Parathyroid adenoma (tissue), 2 donors: Measurements from ENCODE around the gene UBE2L5.
A peak's percentile ranks its signal among the peaks of the same experiment; 100 is the strongest.

Source experiments
- H2AFZ ChIP-seq: fragments of 300-600 bp; sonication (generic); one replicate; pipeline ENCODE4 v1.7.0; 2017; ENCODE audit warnings: antibody characterized with exemption, mild to moderate bottlenecking
- H3K27ac ChIP-seq: fragments of 300-600 bp; sonication (generic); one replicate; pipeline ENCODE4 v1.7.0; 2017
- H3K27me3 ChIP-seq: fragments of 300-600 bp; sonication (generic); one replicate; pipeline ENCODE4 v1.7.0; 2017; ENCODE audit warnings: low read length; ENCODE audit not compliant: control insufficient read depth, insufficient read depth
- H3K36me3 ChIP-seq: fragments of 300-600 bp; sonication (generic); one replicate; pipeline ENCODE4 v1.7.0; 2017; ENCODE audit warnings: low read length; ENCODE audit not compliant: control insufficient read depth, insufficient read depth
- H3K4me1 ChIP-seq: fragments of 300-600 bp; sonication (generic); one replicate; pipeline ENCODE4 v1.7.0; 2017; ENCODE audit warnings: control low read depth
- H3K4me2 ChIP-seq: fragments of 300-600 bp; sonication (generic); one replicate; pipeline ENCODE4 v1.7.0; 2017; ENCODE audit warnings: low read length
- H3K4me3 ChIP-seq: fragments of 300-600 bp; sonication (generic); one replicate; pipeline ENCODE4 v1.7.0; 2017; ENCODE audit warnings: low read depth, low read length
- H3K79me2 ChIP-seq: fragments of 300-600 bp; sonication (generic); one replicate; pipeline ENCODE4 v1.7.0; 2017; ENCODE audit warnings: control low read depth
- H3K9ac ChIP-seq: fragments of 300-600 bp; sonication (generic); one replicate; pipeline ENCODE4 v1.7.0; 2017; ENCODE audit warnings: mild to moderate bottlenecking
- H3K9me3 ChIP-seq: fragments of 300-600 bp; sonication (generic); one replicate; pipeline ENCODE4 v1.7.0; 2017; ENCODE audit warnings: low read length; ENCODE audit not compliant: control insufficient read depth
- CTCF ChIP-seq: fragments of 300-600 bp; sonication (generic); IDR thresholded peaks from one replicate; pipeline ENCODE4 v1.7.0; 2017; ENCODE audit warnings: antibody characterized with exemption, mild to moderate bottlenecking
- donor health status: primary hyperparathyroidism.

Gene UBE2L5

GRCh38 chr13:30408319-30409101 lies 13.8 kb upstream of the UBE2L5 start:
- Histone ChIP-seq H2AFZ (peak overlapping the region; percentile 89), H3K9me3 (peaks cover 2% of the 10 kb centered on the region), H3K4me1 (peaks cover 2% of the 10 kb centered on the region), H3K79me2 (no peaks in the 10 kb centered on the region), H3K27me3 (no peaks in the 10 kb centered on the region), H3K4me2 (peak overlapping the region; percentile 72), H3K27ac (peak overlapping the region; percentile 56), H3K36me3 (no peaks in the 10 kb centered on the region), H3K9ac (no peak overlapping the region), H3K4me3 (peak overlapping the region; percentile 37)
- peak; percentile 57 for TF ChIP-seq CTCF

- TF ChIP-seq CTCF, result no peak
- H3K4me3 ChIP-seq, result no peak overlapping the region
- H3K79me2 ChIP-seq, result no peaks in the 10 kb centered on the region
- peaks cover 2% of the 10 kb centered on the region for H3K9me3 ChIP-seq
- H3K4me1 ChIP-seq, result peaks cover 2% of the 10 kb centered on the region
- no peak overlapping the region for H3K9ac ChIP-seq
- no peak overlapping the region for H3K27ac ChIP-seq
- H3K4me2 ChIP-seq, result no peak overlapping the region
- H3K27me3 ChIP-seq, result no peaks in the 10 kb centered on the region
- no peak overlapping the region for H2AFZ ChIP-seq
- H3K36me3 ChIP-seq, result no peaks in the 10 kb centered on the region
Observed at GRCh38 chr13:30409886-30410704, 12.2 kb upstream of the UBE2L5 start.

GRCh38 chr13:30410705-30411125 lies 11.6 kb upstream of the UBE2L5 start:
- Histone ChIP-seq H3K27ac (no peak overlapping the region), H3K27me3 (no peaks in the 10 kb centered on the region), H3K4me2 (no peak overlapping the region), H3K4me1 (peaks cover 2% of the 10 kb centered on the region), H3K9me3 (peaks cover 2% of the 10 kb centered on the region), H3K36me3 (no peaks in the 10 kb centered on the region), H2AFZ (no peak overlapping the region), H3K4me3 (no peak overlapping the region), H3K9ac (no peak overlapping the region), H3K79me2 (no peaks in the 10 kb centered on the region)
- TF ChIP-seq CTCF, result no peak

GRCh38 chr13:30412346-30412745 lies 9.9 kb upstream of the UBE2L5 start:
- Histone ChIP-seq H3K9me3 (peaks cover 2% of the 10 kb centered on the region), H3K4me3 (no peak overlapping the region)
- TF ChIP-seq CTCF, result no peak

More at GRCh38 chr13:30412346-30412745, 9.9 kb upstream of the UBE2L5 start:
- Histone ChIP-seq H2AFZ (no peak overlapping the region), H3K27me3 (no peaks in the 10 kb centered on the region), H3K79me2 (no peaks in the 10 kb centered on the region), H3K36me3 (no peaks in the 10 kb centered on the region), H3K4me2 (no peak overlapping the region), H3K9ac (no peak overlapping the region), H3K27ac (no peak overlapping the region), H3K4me1 (peaks cover 2% of the 10 kb centered on the region)
